A549 (cell line): Measurements from ENCODE around the gene SH3PXD2A. TPM values are rescaled to one million over a fixed set of nuclear protein-coding genes. Genes with fewer than 3 reads are reported as not detected.

Source experiments
- ATAC-seq, 2 experiments: fragments of 200-7000 bp in 1 of 2; fragments of >200 bp in 1 of 2; cut with Nextera tagmentation in 1 of 2; cut with Tn5 transposase in 1 of 2; 3 replicates each; pipeline versions ENCODE4 v1.8.0 to v1.9.1; 2018 to 2020; ENCODE audit warnings: mild to moderate bottlenecking in 1 of 2, moderate library complexity in 1 of 2
- CTCF ChIA-PET: fragments of 300-600 bp; sonication (Branson Sonifier 250); formaldehyde crosslinking; extraction: SDS; loops from one replicate; lab custom pipeline; 2021; ENCODE audit warnings: antibody characterized with exemption, inconsistent platforms; lab: Yijun Ruan, JAX
- POLR2A ChIA-PET: fragments of 350-600 bp; formaldehyde crosslinking; extraction: SDS; loops from one replicate; lab custom pipeline; 2021; ENCODE audit warnings: antibody characterized with exemption, inconsistent platforms; lab: Yijun Ruan, JAX
- DNase-seq, 2 experiments: peaks; one replicate each; pipeline versions ENCODE4 v3.0.0 to v3.0.0-alpha.2; 2011 to 2016; ENCODE audit warnings: low read depth in 1 of 2, low spot score in 1 of 2
- FAIRE-seq: peaks from 2 replicates; lab custom pipeline; 2011; peaks lifted over from hg19 to GRCh38; lab: Jason Lieb, UNC
- H3K27ac ChIP-seq, 2 experiments: fragments of >200 bp; sonication (Bioruptor Twin); formaldehyde crosslinking; 3 replicates each; pipeline ENCODE4 v1.5.1; 2016 to 2017
- H3K4me1 ChIP-seq: fragments of >200 bp; sonication (Bioruptor Twin); formaldehyde crosslinking; 3 replicates; pipeline ENCODE4 v1.6.1; 2016
- H3K4me2 ChIP-seq: fragments of >200 bp; sonication (Bioruptor Twin); formaldehyde crosslinking; 3 replicates; pipeline ENCODE4 v1.6.1; 2016
- H3K4me3 ChIP-seq: fragments of >200 bp; sonication (Bioruptor Twin); formaldehyde crosslinking; 3 replicates; pipeline ENCODE4 v1.5.1; 2016
- H3K9me3 ChIP-seq: fragments of >200 bp; sonication (Bioruptor Twin); formaldehyde crosslinking; 3 replicates; pipeline ENCODE4 v1.6.1; 2016
- E2F6 ChIP-seq: IDR thresholded peaks from 2 replicates; pipeline ENCODE4 v1.6.1; 2012; ENCODE audit warnings: low read depth, borderline replicate concordance
- ESRRA ChIP-seq: fragments of 150-350 bp; IDR thresholded peaks from 2 replicates; pipeline ENCODE4 v1.6.1; 2014; ENCODE audit warnings: mild to moderate bottlenecking, low read length, borderline replicate concordance
- FOSL2 ChIP-seq, 2 experiments: fragments of 450-650 bp in 1 of 2; fragments of >200 bp in 1 of 2; sonication (Bioruptor Twin) in 1 of 2; formaldehyde crosslinking; IDR thresholded peaks; 2 replicates each; pipeline versions ENCODE4 v1.5.0 to v1.6.1; 2016 to 2020; ENCODE audit warnings: mild to moderate bottlenecking in 1 of 2, moderate library complexity in 1 of 2
- FOXS1 ChIP-seq: fragments of 250-450 bp; sonication (Bioruptor Pico); IDR thresholded peaks from 2 replicates; pipeline ENCODE4 v1.5.0; 2020; ENCODE audit warnings: mild to moderate bottlenecking, moderate library complexity
- GATA3 ChIP-seq: IDR thresholded peaks from 2 replicates; pipeline ENCODE4 v1.6.1; 2012; ENCODE audit warnings: borderline replicate concordance
- HOXA7 ChIP-seq: fragments of 250-450 bp; sonication (Bioruptor Pico); IDR thresholded peaks from 2 replicates; pipeline ENCODE4 v1.5.0; 2020; ENCODE audit warnings: mild to moderate bottlenecking, moderate library complexity
- JUN ChIP-seq, 2 experiments: fragments of >200 bp; sonication (Bioruptor Twin); formaldehyde crosslinking; IDR thresholded peaks; 2 replicates in 1 of 2; 3 replicates in 1 of 2; pipeline ENCODE4 v1.6.1; 2016 to 2017
- KDM1A ChIP-seq: fragments of 200-600 bp; sonication (generic); IDR thresholded peaks from 2 replicates; pipeline ENCODE4 v1.6.1; 2016; ENCODE audit warnings: low read depth, mild to moderate bottlenecking
- KDM5A ChIP-seq: fragments of 200-600 bp; sonication (generic); IDR thresholded peaks from 2 replicates; pipeline ENCODE4 v1.6.1; 2016; ENCODE audit warnings: antibody characterized with exemption, mild to moderate bottlenecking
- MAZ ChIP-seq: fragments of 150-350 bp; IDR thresholded peaks from 2 replicates; pipeline ENCODE4 v1.6.1; 2014; ENCODE audit warnings: antibody characterized with exemption, low read depth, low read length, borderline replicate concordance
- NPAS2 ChIP-seq: fragments of 250-450 bp; sonication (Bioruptor Pico); IDR thresholded peaks from 2 replicates; pipeline ENCODE4 v1.8.0; 2022; ENCODE audit warnings: mild to moderate bottlenecking, moderate library complexity, borderline replicate concordance
- NR3C1 ChIP-seq: fragments of >200 bp; sonication (Bioruptor Twin); formaldehyde crosslinking; IDR thresholded peaks from 3 replicates; pipeline ENCODE4 v1.6.1; 2017
- PHF8 ChIP-seq: fragments of 200-600 bp; sonication (generic); IDR thresholded peaks from 2 replicates; pipeline ENCODE4 v1.6.1; 2016; ENCODE audit warnings: low read depth, mild to moderate bottlenecking, antibody characterized with exemption, moderate library complexity, borderline replicate concordance
- POLR2AphosphoS2 ChIP-seq: conservative IDR thresholded peaks from 2 replicates; pipeline ENCODE4 v1.6.1; 2012; ENCODE audit warnings: low read length, improper control_type of control experiment, inconsistent platforms
- RCOR1 ChIP-seq: fragments of 150-350 bp; IDR thresholded peaks from 2 replicates; pipeline ENCODE4 v1.6.1; 2014; ENCODE audit warnings: antibody characterized with exemption, low read length, low read depth
- RFX5 ChIP-seq: fragments of 450-650 bp; IDR thresholded peaks from 2 replicates; pipeline ENCODE4 v1.7.1; 2014; ENCODE audit warnings: antibody characterized with exemption, mild to moderate bottlenecking, moderate library complexity
- RNF2 ChIP-seq: fragments of 200-600 bp; sonication (generic); IDR thresholded peaks from 2 replicates; pipeline ENCODE4 v1.6.1; 2016; ENCODE audit warnings: low read depth, mild to moderate bottlenecking, antibody characterized with exemption, moderate library complexity, borderline replicate concordance
- TFCP2L1 ChIP-seq: fragments of 250-450 bp; sonication (Bioruptor Pico); IDR thresholded peaks from 2 replicates; pipeline ENCODE4 v1.5.0; 2021; ENCODE audit warnings: mild to moderate bottlenecking
- ZSCAN20 ChIP-seq: fragments of 250-450 bp; sonication (Bioruptor Pico); IDR thresholded peaks from 2 replicates; pipeline ENCODE4 v1.8.0; 2022; ENCODE audit warnings: mild to moderate bottlenecking, moderate library complexity
- WGBS: methylation state at CpG from one replicate; pipeline ENCODE4 v1.1.6; 2017; ENCODE audit errors: missing lambda C conversion rate; 5-methylcytosine and 5-hydroxymethylcytosine counted together
- polyA plus RNA-seq, 4 experiments: library from polyadenylated mRNA; depleted of rRNA in 3 of 4; stranded (reverse); fragments of >200 nt; fragmentation: RNase III in 1 of 4; extraction: RNeasy Plus Mini Kit Qiagen cat#74134 plus additional on column Dnase treatment in 1 of 4; gene quantifications; 2 replicates in 3 of 4; 3 replicates in 1 of 4; pipeline ENCODE4 v1.2.3, GENCODE V29; 2011 to 2017
- TF ChIP-seq, protein P1 (sequence below): fragments of 250-450 bp; sonication (Bioruptor Pico); IDR thresholded peaks from 2 replicates; pipeline ENCODE4 v1.5.0; 2021; ENCODE audit warnings: mild to moderate bottlenecking, moderate library complexity, borderline replicate concordance
- TF ChIP-seq, protein P2 (sequence below): fragments of 450-650 bp; IDR thresholded peaks from 2 replicates; pipeline ENCODE4 v1.6.1; 2014; ENCODE audit warnings: antibody characterized with exemption

The SH3PXD2A gene
- polyA plus RNA-seq, 2 of the 4 experiments (the other 2 are of a cell fraction) = 2.4 to 3.9 TPM

DNA sequence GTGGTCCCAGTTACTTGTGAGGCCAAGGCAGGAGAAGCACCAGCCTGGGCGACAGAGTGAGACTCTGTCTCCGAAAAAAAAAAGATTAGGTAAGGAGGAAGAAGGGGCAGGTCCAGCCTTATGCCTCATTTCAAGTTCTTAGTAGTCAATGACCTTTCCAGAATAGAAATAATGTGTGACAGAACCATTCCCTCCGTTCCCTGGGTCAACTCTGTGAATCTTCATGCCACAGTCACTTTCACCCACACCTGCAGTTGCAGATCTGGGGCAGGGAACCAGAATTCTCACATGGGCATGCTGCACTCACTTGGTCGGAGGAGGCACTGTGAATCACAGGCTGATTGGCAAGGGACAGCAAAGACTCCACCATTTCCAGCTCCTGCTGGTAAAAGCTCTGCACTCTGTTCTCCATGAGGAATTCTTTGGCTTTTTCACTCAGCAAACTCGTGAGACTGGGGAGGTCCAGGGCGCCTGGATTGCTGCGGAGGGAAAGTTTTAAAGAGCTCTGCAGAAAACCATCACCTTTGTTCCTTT lies 41.9 kb upstream of the SH3PXD2A start:
- ChIA-PET CTCF (no interaction called here), POLR2A (no interaction called here)
- no peak overlapping the region for H3K4me2 ChIP-seq
- ATAC-seq (no peak), DNase-seq (no peak), FAIRE-seq (no peak)
- H3K4me1 ChIP-seq = peaks cover 43% of the 10 kb centered on the region
- no peak overlapping the region for H3K4me3 ChIP-seq
- 86% methylated on average over 7 of the region's 7 CpGs for WGBS
- no peak for TF ChIP-seq NR3C1
- TF ChIP-seq ESRRA = no peak
- 0 out of 6 replicates have a peak overlapping the region, but pooled peaks of 1 of the 2 experiments have one; percentile 33 for H3K27ac ChIP-seq
- no peaks in the 10 kb centered on the region for H3K9me3 ChIP-seq

- CTCF ChIA-PET = interaction anchor here (0.6 kb wide), 1 partner anchor 783 kb away, joined by 3 read pairs; no protein-coding TSS in a partner anchor
Observed at GRCh38 chr10:103896225-103896624, 40.8 kb upstream of the SH3PXD2A start.

GRCh38 chr10:103895411-103896186 lies 40.2 kb upstream of the SH3PXD2A start:
- TF ChIP-seq HOXA7 (CRISPR knock-in tag) = no peak
- TF ChIP-seq FOSL2 (IDR thresholded peaks at IDR 0.05) = no peak
- TF ChIP-seq FOSL2 (CRISPR knock-in tag; IDR thresholded peaks at IDR 0.05) = no peak
- TF ChIP-seq GATA3 = peak; percentile 25
- no peak for TF ChIP-seq RCOR1
- FAIRE-seq (no peak), ATAC-seq (peak; percentile 51 to 76; a peak in 4 of 6 replicates), DNase-seq (peak in 1 of 2 experiments; percentile 45)
- WGBS = 63% methylated on average over 9 of the region's 9 CpGs
- ChIA-PET CTCF (interaction anchor here (0.8 to 3.5 kb wide), 5 partner anchors 11 to 228 kb away, joined by 3 to 17 read pairs (median 3); no protein-coding TSS in a partner anchor), POLR2A (no interaction called here)
- Histone ChIP-seq H3K4me3 (no peak overlapping the region), H3K9me3 (no peaks in the 10 kb centered on the region), H3K4me2 (peak overlapping the region; percentile 45), H3K27ac (peak overlapping the region; percentile 48 to 53), H3K4me1 (peaks cover 47% of the 10 kb centered on the region)

More at GRCh38 chr10:103896225-103896624, 40.8 kb upstream of the SH3PXD2A start:
- DNase-seq (peak in 1 of 2 experiments; percentile 42), ATAC-seq (peak in 1 of 2 experiments; percentile 43; a peak in 3 of 6 replicates), FAIRE-seq (peak; percentile 28)
- POLR2A ChIA-PET = no interaction called here
- Histone ChIP-seq H3K4me3 (no peak overlapping the region), H3K9me3 (no peaks in the 10 kb centered on the region), H3K27ac (peak overlapping the region; percentile 48 to 53; a peak in 5 of 6 replicates), H3K4me1 (peaks cover 44% of the 10 kb centered on the region), H3K4me2 (peak overlapping the region; percentile 45)
- TF ChIP-seq KDM5A (no peak), RFX5 (no peak), RNF2 (no peak), MAZ (no peak), PHF8 (no peak), FOSL2 (IDR thresholded peaks at IDR 0.05) (no peak), FOSL2 (CRISPR knock-in tag; IDR thresholded peaks at IDR 0.05) (peak; percentile 27; the same call in 1 of the 2 replicates), KDM1A (no peak), E2F6 (no peak), NPAS2 (CRISPR knock-in tag) (no peak), TFCP2L1 (no peak), FOXS1 (CRISPR knock-in tag) (no peak), JUN (IDR thresholded peaks at IDR 0.05) (no peak), POLR2AphosphoS2 (no peak), ZSCAN20 (CRISPR knock-in tag) (no peak)
- TF ChIP-seq, protein P1, sequence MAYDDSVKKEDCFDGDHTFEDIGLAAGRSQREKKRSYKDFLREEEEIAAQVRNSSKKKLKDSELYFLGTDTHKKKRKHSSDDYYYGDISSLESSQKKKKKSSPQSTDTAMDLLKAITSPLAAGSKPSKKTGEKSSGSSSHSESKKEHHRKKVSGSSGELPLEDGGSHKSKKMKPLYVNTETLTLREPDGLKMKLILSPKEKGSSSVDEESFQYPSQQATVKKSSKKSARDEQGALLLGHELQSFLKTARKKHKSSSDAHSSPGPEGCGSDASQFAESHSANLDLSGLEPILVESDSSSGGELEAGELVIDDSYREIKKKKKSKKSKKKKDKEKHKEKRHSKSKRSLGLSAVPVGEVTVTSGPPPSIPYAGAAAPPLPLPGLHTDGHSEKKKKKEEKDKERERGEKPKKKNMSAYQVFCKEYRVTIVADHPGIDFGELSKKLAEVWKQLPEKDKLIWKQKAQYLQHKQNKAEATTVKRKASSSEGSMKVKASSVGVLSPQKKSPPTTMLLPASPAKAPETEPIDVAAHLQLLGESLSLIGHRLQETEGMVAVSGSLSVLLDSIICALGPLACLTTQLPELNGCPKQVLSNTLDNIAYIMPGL (CRISPR knock-in tag) = no peak
- TF ChIP-seq, protein P2, sequence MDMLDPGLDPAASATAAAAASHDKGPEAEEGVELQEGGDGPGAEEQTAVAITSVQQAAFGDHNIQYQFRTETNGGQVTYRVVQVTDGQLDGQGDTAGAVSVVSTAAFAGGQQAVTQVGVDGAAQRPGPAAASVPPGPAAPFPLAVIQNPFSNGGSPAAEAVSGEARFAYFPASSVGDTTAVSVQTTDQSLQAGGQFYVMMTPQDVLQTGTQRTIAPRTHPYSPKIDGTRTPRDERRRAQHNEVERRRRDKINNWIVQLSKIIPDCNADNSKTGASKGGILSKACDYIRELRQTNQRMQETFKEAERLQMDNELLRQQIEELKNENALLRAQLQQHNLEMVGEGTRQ = peak; percentile 25; the same call in 1 of the 2 replicates
- WGBS = 31% methylated on average over 5 of the region's 5 CpGs
